Right lobe of liver (tissue), 4 donors: Measurements from ENCODE around the gene ZFPM1.

Experiments used
- CTCF ChIP-seq, 4 donors: fragments of 200-600 bp in 3 of 4; fragments of 450-650 bp in 1 of 4; IDR thresholded peaks; one replicate each; pipeline versions ENCODE4 v1.5.1 to v1.8.0; 2016 to 2022; ENCODE audit warnings: antibody characterized with exemption in 4 of 4, mild to moderate bottlenecking in 2 of 4
- POLR2A ChIP-seq: fragments of 450-650 bp; IDR thresholded peaks from one replicate; pipeline ENCODE4 v1.6.1; 2017; ENCODE audit warnings: antibody characterized with exemption, mild to moderate bottlenecking
- donor health status: DM: no; HTN: no; CAD: no.
- donor health status: DM: no; HTN: no; CAD: no.
- donor health status: DM: no; HTN: yes; CAD: no.

- peak; percentile 62 to 89 (median 86) for TF ChIP-seq CTCF (IDR thresholded peaks at IDR 0.05)
- TF ChIP-seq POLR2A = no peak
Observed at GRCh38 chr16:88505405-88506082, 52.5 kb downstream of the ZFPM1 start.
